ENCODE measurements around the gene NCKAP5. TPM values are rescaled to one million over a fixed set of nuclear protein-coding genes. Genes with fewer than 3 reads are reported as not detected.

Gene NCKAP5
- total RNA-seq, 1 donor from 2014 or later = 0.20 TPM

GRCh38 chr2:132732694-132733093, 835.6 kb downstream of the NCKAP5 start:
- Mint-ChIP-seq H3K4me1 (ENCODE audit: low read depth, unreplicated experiment) (no peaks in the 10 kb centered on the region), H3K36me3 (ENCODE audit: unreplicated experiment) (no peaks in the 10 kb centered on the region), H3K9me3 (ENCODE audit: unreplicated experiment) (peaks cover 1% of the 10 kb centered on the region), H3K27ac (ENCODE audit: unreplicated experiment) (no peak overlapping the region), H3K27me3 (ENCODE audit: unreplicated experiment) (no peaks in the 10 kb centered on the region), H3K4me3 (ENCODE audit: unreplicated experiment) (no peak overlapping the region)
- DNase-seq = no peak
- TF ChIP-seq CTCF (IDR thresholded peaks at IDR 0.05; ENCODE audit: partially characterized antibody, unreplicated experiment) = no peak

GRCh38 chr2:132731441-132731840, 836.8 kb downstream of the NCKAP5 start:
- DNase-seq = no peak
- Mint-ChIP-seq H3K36me3 (ENCODE audit: unreplicated experiment) (no peaks in the 10 kb centered on the region), H3K9me3 (ENCODE audit: unreplicated experiment) (peaks cover 1% of the 10 kb centered on the region), H3K27me3 (ENCODE audit: unreplicated experiment) (no peaks in the 10 kb centered on the region), H3K27ac (ENCODE audit: unreplicated experiment) (no peak overlapping the region), H3K4me1 (ENCODE audit: low read depth, unreplicated experiment) (no peaks in the 10 kb centered on the region), H3K4me3 (ENCODE audit: unreplicated experiment) (no peak overlapping the region)
- no peak for TF ChIP-seq CTCF (IDR thresholded peaks at IDR 0.05; ENCODE audit: partially characterized antibody, unreplicated experiment)

GRCh38 chr2:132730611-132731010, 837.7 kb downstream of the NCKAP5 start:
- DNase-seq = no peak
- H3K27ac Mint-ChIP-seq (ENCODE audit: unreplicated experiment) = no peak overlapping the region
- peaks cover 1% of the 10 kb centered on the region for H3K9me3 Mint-ChIP-seq (ENCODE audit: unreplicated experiment)
- no peaks in the 10 kb centered on the region for H3K4me1 Mint-ChIP-seq (ENCODE audit: low read depth, unreplicated experiment)
- no peak overlapping the region for H3K4me3 Mint-ChIP-seq (ENCODE audit: unreplicated experiment)
- no peaks in the 10 kb centered on the region for H3K36me3 Mint-ChIP-seq (ENCODE audit: unreplicated experiment)
- no peak for TF ChIP-seq CTCF (IDR thresholded peaks at IDR 0.05; ENCODE audit: partially characterized antibody, unreplicated experiment)
- H3K27me3 Mint-ChIP-seq (ENCODE audit: unreplicated experiment) = no peaks in the 10 kb centered on the region

- Mint-ChIP-seq H3K4me1 (ENCODE audit: low read depth, unreplicated experiment) (no peaks in the 10 kb centered on the region), H3K27me3 (ENCODE audit: unreplicated experiment) (no peaks in the 10 kb centered on the region), H3K4me3 (ENCODE audit: unreplicated experiment) (no peak overlapping the region), H3K9me3 (ENCODE audit: unreplicated experiment) (no peaks in the 10 kb centered on the region), H3K36me3 (ENCODE audit: unreplicated experiment) (no peaks in the 10 kb centered on the region), H3K27ac (ENCODE audit: unreplicated experiment) (no peak overlapping the region)
- no peak for TF ChIP-seq CTCF (IDR thresholded peaks at IDR 0.05; ENCODE audit: partially characterized antibody, unreplicated experiment)
- DNase-seq = no peak
These were observed 838.7 kb downstream of the NCKAP5 start for GRCh38 chr2:132729522-132729921.

GRCh38 chr2:132726155-132726554, 842.1 kb downstream of the NCKAP5 start:
- H3K4me3 Mint-ChIP-seq (ENCODE audit: unreplicated experiment) = no peak overlapping the region
- no peaks in the 10 kb centered on the region for H3K9me3 Mint-ChIP-seq (ENCODE audit: unreplicated experiment)
- peaks cover 5% of the 10 kb centered on the region for H3K36me3 Mint-ChIP-seq (ENCODE audit: unreplicated experiment)
- no peaks in the 10 kb centered on the region for H3K27me3 Mint-ChIP-seq (ENCODE audit: unreplicated experiment)
- no peak for TF ChIP-seq CTCF (IDR thresholded peaks at IDR 0.05; ENCODE audit: partially characterized antibody, unreplicated experiment)
- no peak overlapping the region for H3K27ac Mint-ChIP-seq (ENCODE audit: unreplicated experiment)
- H3K4me1 Mint-ChIP-seq (ENCODE audit: low read depth, unreplicated experiment) = no peaks in the 10 kb centered on the region
- no peak for DNase-seq
